HEK293 (cell line): ENCODE data around the gene PLEKHA4.
A peak's percentile ranks its signal among the peaks of the same experiment; 100 is the strongest.

Source experiments
- CTCF ChIA-PET: fragments of 350-600 bp; formaldehyde crosslinking; extraction: SDS; loops from one replicate; lab custom pipeline; 2021; ENCODE audit warnings: antibody characterized with exemption; lab: Yijun Ruan, JAX
- POLR2A ChIA-PET: fragments of 300-600 bp; formaldehyde crosslinking; extraction: SDS; loops from one replicate; lab custom pipeline; 2020; ENCODE audit warnings: antibody characterized with exemption, inconsistent platforms; lab: Yijun Ruan, JAX
- H3K27ac ChIP-seq: fragments of 200-500 bp; sonication (Bioruptor generic); 2 replicates; pipeline ENCODE4 v1.5.1; 2014; ENCODE audit warnings: low read depth, low read length, control low read depth, inconsistent platforms; ENCODE audit errors: extremely low read depth
- H3K36me3 ChIP-seq, 2 experiments: fragments of 200-500 bp in 1 of 2; sonication (Bioruptor generic) in 1 of 2; 1 replicate in 1 of 2; 2 replicates in 1 of 2; pipeline ENCODE4 v1.5.1; 2014 to 2017; ENCODE audit warnings: inconsistent platforms in 2 of 2, low read length in 2 of 2; ENCODE audit not compliant: control insufficient read depth in 2 of 2, insufficient read depth in 1 of 2
- H3K4me1 ChIP-seq: fragments of 200-500 bp; sonication (Bioruptor generic); 2 replicates; pipeline ENCODE4 v1.5.1; 2014; ENCODE audit warnings: mild to moderate bottlenecking, low read length, inconsistent platforms; ENCODE audit not compliant: control insufficient read depth, insufficient read depth
- H3K4me3 ChIP-seq: 2 replicates; pipeline ENCODE4 v1.5.1; 2011; ENCODE audit warnings: low read depth, mild to moderate bottlenecking, control low read depth, low read length, moderate library complexity
- H3K9me3 ChIP-seq: fragments of 200-500 bp; sonication (Bioruptor generic); 2 replicates; pipeline ENCODE4 v1.5.1; 2014; ENCODE audit warnings: low read depth, low read length, inconsistent platforms; ENCODE audit not compliant: control insufficient read depth, insufficient read depth
- OSR2 ChIP-seq: fragments of 450-650 bp; formaldehyde crosslinking; IDR thresholded peaks from 2 replicates; pipeline ENCODE4 v1.5.1; 2016; ENCODE audit warnings: missing biosample characterization, missing genetic modification characterization
- PBX3 ChIP-seq: sonication (generic); formaldehyde crosslinking; IDR thresholded peaks from 2 replicates; pipeline ENCODE4 v1.8.1; 2022; ENCODE audit warnings: mild to moderate bottlenecking, moderate library complexity, missing genetic modification reagents
- SCRT2 ChIP-seq: fragments of 450-650 bp; formaldehyde crosslinking; IDR thresholded peaks from 2 replicates; pipeline ENCODE4 v1.5.1; 2016; ENCODE audit warnings: missing biosample characterization, missing genetic modification characterization
- SP2 ChIP-seq: fragments of 450-650 bp; formaldehyde crosslinking; IDR thresholded peaks from 2 replicates; pipeline ENCODE4 v1.5.1; 2016; ENCODE audit warnings: missing biosample characterization, missing genetic modification characterization
- ZBTB26 ChIP-seq: fragments of 450-650 bp; formaldehyde crosslinking; optimal IDR thresholded peaks from 2 replicates; pipeline ENCODE3; 2016; ENCODE audit warnings: missing biosample characterization, mild to moderate bottlenecking, missing genetic modification characterization
- ZBTB49 ChIP-seq: fragments of 450-650 bp; formaldehyde crosslinking; IDR thresholded peaks from 2 replicates; pipeline ENCODE4 v1.5.1; 2016; ENCODE audit warnings: missing biosample characterization, missing genetic modification characterization, low read depth
- ZNF239 ChIP-seq: fragments of 450-650 bp; formaldehyde crosslinking; IDR thresholded peaks from 2 replicates; pipeline ENCODE4 v1.5.1; 2016; ENCODE audit warnings: missing biosample characterization, missing genetic modification characterization
- ZNF266 ChIP-seq: fragments of 450-650 bp; formaldehyde crosslinking; IDR thresholded peaks from 2 replicates; pipeline ENCODE4 v1.5.1; 2016; ENCODE audit warnings: missing biosample characterization, missing genetic modification characterization, low read depth
- ZNF324 ChIP-seq: fragments of 450-650 bp; formaldehyde crosslinking; IDR thresholded peaks from 2 replicates; pipeline ENCODE4 v1.5.1; 2016; ENCODE audit warnings: missing biosample characterization, missing genetic modification characterization
- ZNF366 ChIP-seq: fragments of 450-650 bp; formaldehyde crosslinking; conservative IDR thresholded peaks from 2 replicates; pipeline ENCODE4 v1.5.1; 2016; ENCODE audit warnings: missing biosample characterization, missing genetic modification characterization
- ZNF510 ChIP-seq: fragments of 450-650 bp; formaldehyde crosslinking; IDR thresholded peaks from 2 replicates; pipeline ENCODE4 v1.5.1; 2018; ENCODE audit warnings: mild to moderate bottlenecking, missing genetic modification characterization, missing biosample characterization; ENCODE audit not compliant: insufficient replicate concordance
- ZNF596 ChIP-seq: fragments of 450-650 bp; IDR thresholded peaks from 2 replicates; pipeline ENCODE4 v1.5.0; 2018; ENCODE audit warnings: missing biosample characterization, mild to moderate bottlenecking, missing genetic modification characterization, moderate library complexity
- ZNF629 ChIP-seq: fragments of 450-650 bp; formaldehyde crosslinking; IDR thresholded peaks from 2 replicates; pipeline ENCODE4 v1.5.1; 2017; ENCODE audit warnings: missing biosample characterization, missing genetic modification characterization
- ZNF660 ChIP-seq: fragments of 450-650 bp; IDR thresholded peaks from 2 replicates; pipeline ENCODE4 v1.5.1; 2018; ENCODE audit warnings: missing biosample characterization, mild to moderate bottlenecking, missing genetic modification characterization
- ZXDB ChIP-seq: fragments of 450-650 bp; formaldehyde crosslinking; IDR thresholded peaks from 2 replicates; pipeline ENCODE4 v1.5.1; 2016; ENCODE audit warnings: missing biosample characterization, missing genetic modification characterization

PLEKHA4 gene

GRCh38 chr19:48861313-48861712, 7.1 kb downstream of the PLEKHA4 start:
- ChIA-PET CTCF (interaction anchor here (1.4 kb wide), 1 partner anchor 19 kb away, joined by 5 read pairs; no protein-coding TSS in a partner anchor), POLR2A (no interaction called here)
- Histone ChIP-seq H3K4me1 (no peaks in the 10 kb centered on the region), H3K27ac (no peak overlapping the region), H3K36me3 (no peaks in the 10 kb centered on the region), H3K9me3 (no peaks in the 10 kb centered on the region), H3K4me3 (no peak overlapping the region)
- no peak for TF ChIP-seq ZNF660 (tag by site-specific recombination)
- TF ChIP-seq ZBTB26 (tag by site-specific recombination) = no peak
- TF ChIP-seq PBX3 = no peak
- no peak for TF ChIP-seq ZNF366
- no peak for TF ChIP-seq SCRT2 (tag by site-specific recombination)
- TF ChIP-seq OSR2 = no peak
- TF ChIP-seq ZNF510 (tag by site-specific recombination) = no peak

- POLR2A ChIA-PET = no interaction called here
- CTCF ChIA-PET = no interaction called here
- no peaks in the 10 kb centered on the region for H3K4me1 ChIP-seq
Observed at GRCh38 chr19:48859711-48860572, 8.5 kb downstream of the PLEKHA4 start.

GRCh38 chr19:48858984-48859710, 9.3 kb downstream of the PLEKHA4 start:
- Histone ChIP-seq H3K4me3 (no peak overlapping the region), H3K27ac (no peak overlapping the region), H3K4me1 (no peaks in the 10 kb centered on the region), H3K36me3 (no peaks in the 10 kb centered on the region), H3K9me3 (no peaks in the 10 kb centered on the region)
- TF ChIP-seq ZNF629 (tag by site-specific recombination) (no peak), ZNF596 (no peak), ZNF266 (tag by site-specific recombination) (no peak)
- POLR2A ChIA-PET = interaction anchor here (0.6 to 1.5 kb wide), 4 partner anchors 14 to 106 kb away, joined by 3 to 8 read pairs (median 4); partner anchors contain the start of genes FTL and PPP1R15A
- CTCF ChIA-PET = interaction anchor here (0.7 to 2.3 kb wide), 2 partner anchors 16 to 85 kb away, joined by 3 to 14 read pairs; no protein-coding TSS in a partner anchor

More at GRCh38 chr19:48859711-48860572, 8.5 kb downstream of the PLEKHA4 start:
- Histone ChIP-seq H3K27ac (no peak overlapping the region), H3K4me3 (no peak overlapping the region), H3K36me3 (no peaks in the 10 kb centered on the region), H3K9me3 (no peaks in the 10 kb centered on the region)
- TF ChIP-seq SP2 (tag by site-specific recombination) (peak; percentile 41; the same call in 1 of the 2 replicates), ZXDB (tag by site-specific recombination) (no peak), ZNF239 (tag by site-specific recombination) (peak; percentile 68; the same call in 1 of the 2 replicates)

GRCh38 chr19:48856921-48857320, 11.5 kb downstream of the PLEKHA4 start:
- TF ChIP-seq ZNF366 (0 out of 2 replicates have a peak, but pooled peaks have one; percentile 22), ZBTB49 (tag by site-specific recombination) (no peak), ZNF324 (no peak)
- ChIA-PET POLR2A (interaction anchor here (0.6 to 1.2 kb wide), 2 partner anchors 10 to 50 kb away, joined by 3 read pairs; no protein-coding TSS in a partner anchor), CTCF (interaction anchor here (2.3 kb wide), 1 partner anchor 14 kb away, joined by 14 read pairs; no protein-coding TSS in a partner anchor)
- Histone ChIP-seq H3K9me3 (no peaks in the 10 kb centered on the region), H3K27ac (0 out of 2 replicates have a peak overlapping the region, but pooled peaks have one; percentile 11), H3K36me3 (no peaks in the 10 kb centered on the region), H3K4me3 (no peak overlapping the region), H3K4me1 (no peaks in the 10 kb centered on the region; the same call in 1 of the 2 replicates)
